GM23338 (cell line): ENCODE data around the gene MLLT1. TPM values are rescaled to one million over a fixed set of nuclear protein-coding genes. Genes with fewer than 3 reads are reported as not detected.

ENCODE experiments used
- ATAC-seq: fragments of 200-7000 bp; cut with Tn5 transposase; 3 replicates; pipeline ENCODE4 v1.9.1; 2020
- DNase-seq: peaks from one replicate; pipeline ENCODE4 v3.0.0-alpha.2; 2015; ENCODE audit warnings: low spot score
- H2AFZ ChIP-seq: fragments of 200-600 bp; sonication (generic); 2 replicates; pipeline ENCODE4 v1.8.0; 2016; ENCODE audit warnings: antibody characterized with exemption, mild to moderate bottlenecking, moderate library complexity
- H3F3A ChIP-seq: fragments of 200-600 bp; sonication (generic); replicated peaks from 2 replicates; pipeline ENCODE4 v1.8.0; 2017; ENCODE audit warnings: antibody characterized with exemption, mixed run types, low read depth
- H3K27ac ChIP-seq: fragments of 200-600 bp; sonication (generic); 2 replicates; pipeline ENCODE4 v1.6.1; 2016; ENCODE audit warnings: low read depth
- H3K27me3 ChIP-seq: fragments of 200-600 bp; sonication (generic); 2 replicates; pipeline ENCODE4 v1.8.0; 2016; ENCODE audit warnings: mild to moderate bottlenecking, mixed run types, moderate library complexity; ENCODE audit not compliant: insufficient read depth
- H3K36me3 ChIP-seq: fragments of 200-600 bp; sonication (generic); 2 replicates; pipeline ENCODE4 v1.8.0; 2016; ENCODE audit warnings: mild to moderate bottlenecking; ENCODE audit not compliant: insufficient read depth
- H3K4me1 ChIP-seq: fragments of 200-600 bp; sonication (generic); 2 replicates; pipeline ENCODE4 v1.8.0; 2016; ENCODE audit warnings: mild to moderate bottlenecking, moderate library complexity; ENCODE audit not compliant: insufficient read depth
- H3K4me2 ChIP-seq: fragments of 200-600 bp; sonication (generic); 2 replicates; pipeline ENCODE4 v1.7.1; 2017; ENCODE audit warnings: mixed run types
- H3K4me3 ChIP-seq: fragments of 200-600 bp; sonication (generic); 2 replicates; pipeline ENCODE4 v1.6.1; 2016; ENCODE audit warnings: mixed run types
- H3K79me2 ChIP-seq: fragments of 200-600 bp; sonication (generic); replicated peaks from 2 replicates; pipeline ENCODE4 v1.8.0; 2017; ENCODE audit warnings: mild to moderate bottlenecking; ENCODE audit not compliant: insufficient read depth
- H3K9me2 ChIP-seq: fragments of 200-600 bp; sonication (generic); 2 replicates; pipeline ENCODE4 v1.8.0; 2017; ENCODE audit not compliant: insufficient read depth
- H4K20me1 ChIP-seq: fragments of 200-600 bp; sonication (generic); replicated peaks from 2 replicates; pipeline ENCODE4 v1.8.0; 2017; ENCODE audit warnings: mild to moderate bottlenecking; ENCODE audit not compliant: insufficient read depth
- H3K27ac Mint-ChIP-seq: 2 replicates; pipeline ENCODE4 v1.8.0; 2020; ENCODE audit warnings: inconsistent platforms, mild to moderate bottlenecking, moderate library complexity, mixed read lengths
- H3K27me3 Mint-ChIP-seq: 3 replicates; pipeline ENCODE4 v1.8.0; 2022; ENCODE audit warnings: low read depth, mild to moderate bottlenecking, moderate library complexity, mixed read lengths, inconsistent platforms; ENCODE audit not compliant: insufficient read depth, poor library complexity
- H3K36me3 Mint-ChIP-seq: 3 replicates; pipeline ENCODE4 v1.8.0; 2021; ENCODE audit warnings: low read depth, mild to moderate bottlenecking, inconsistent platforms, moderate library complexity, mixed read lengths
- H3K4me1 Mint-ChIP-seq: 3 replicates; pipeline ENCODE4 v1.8.0; 2020; ENCODE audit warnings: mild to moderate bottlenecking, inconsistent platforms, mixed read lengths
- H3K4me3 Mint-ChIP-seq: 3 replicates; pipeline ENCODE4 v1.8.0; 2021; ENCODE audit warnings: moderate library complexity, mild to moderate bottlenecking, inconsistent platforms, mixed read lengths
- H3K9me3 Mint-ChIP-seq: 3 replicates; pipeline ENCODE4 v1.8.0; 2020; ENCODE audit warnings: moderate library complexity, mild to moderate bottlenecking, inconsistent platforms, mixed read lengths
- polyA plus RNA-seq: library from polyadenylated mRNA; unstranded; fragments of >200 nt; fragmentation: Nextera tagmentation; extraction: Ambion mirVana; gene quantifications from 2 replicates; pipeline ENCODE4 v1.2.1, GENCODE V29; 2016
- total RNA-seq: library from RNA; depleted of rRNA; stranded (reverse); fragments of >200 nt; shearing (Covaris generic); gene quantifications from 2 replicates; pipeline ENCODE4 v1.2.3, GENCODE V29; 2014
- TF ChIP-seq, protein P1 (sequence below): fragments of 250-450 bp; sonication (Bioruptor Pico); IDR thresholded peaks from 2 replicates; pipeline ENCODE4 v1.5.0; 2020; ENCODE audit warnings: mild to moderate bottlenecking, moderate library complexity
- TF ChIP-seq, protein P2 (sequence below): IDR thresholded peaks from one replicate; pipeline ENCODE4 v1.6.1; 2018; ENCODE audit warnings: antibody characterized with exemption; ENCODE audit not compliant: unreplicated experiment
- TF ChIP-seq, protein P3 (sequence below): IDR thresholded peaks from 2 replicates; pipeline ENCODE4 v1.6.1; 2016; ENCODE audit warnings: antibody characterized with exemption

The MLLT1 gene
- total and polyA plus RNA-seq, 2 experiments from 2014 or later = 17.8 to 23.4 TPM

DNA sequence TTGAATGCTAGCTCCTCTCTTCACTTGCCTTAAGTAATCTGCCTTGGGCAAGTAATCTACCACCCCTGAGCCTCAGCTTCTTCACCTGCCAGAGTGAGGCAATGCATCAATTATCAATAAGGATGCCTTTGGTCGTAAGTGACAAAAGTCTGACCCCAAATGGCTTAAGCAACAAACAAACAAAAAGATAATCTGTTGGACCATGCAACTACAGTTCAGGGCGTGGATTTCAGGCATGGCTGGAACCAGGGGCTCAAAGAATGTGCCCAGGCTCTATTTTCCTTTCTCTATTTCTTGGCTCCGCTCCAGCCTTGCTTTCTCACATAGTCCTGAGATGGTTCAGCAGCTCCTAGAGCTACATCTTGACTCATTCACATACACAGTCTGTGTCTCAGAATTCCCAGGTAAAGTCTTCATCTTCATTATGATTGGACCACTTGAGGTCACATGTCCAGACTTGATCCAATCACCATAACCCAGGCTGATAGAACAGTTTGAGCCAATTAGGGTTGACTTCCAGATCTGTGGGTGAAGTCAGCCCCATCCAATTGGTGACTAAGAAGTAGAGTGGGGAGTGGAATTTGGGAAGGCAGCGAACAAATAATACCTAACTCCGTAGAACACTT, 114.8 kb downstream of the MLLT1 start (continued):
- TF ChIP-seq, protein P1, sequence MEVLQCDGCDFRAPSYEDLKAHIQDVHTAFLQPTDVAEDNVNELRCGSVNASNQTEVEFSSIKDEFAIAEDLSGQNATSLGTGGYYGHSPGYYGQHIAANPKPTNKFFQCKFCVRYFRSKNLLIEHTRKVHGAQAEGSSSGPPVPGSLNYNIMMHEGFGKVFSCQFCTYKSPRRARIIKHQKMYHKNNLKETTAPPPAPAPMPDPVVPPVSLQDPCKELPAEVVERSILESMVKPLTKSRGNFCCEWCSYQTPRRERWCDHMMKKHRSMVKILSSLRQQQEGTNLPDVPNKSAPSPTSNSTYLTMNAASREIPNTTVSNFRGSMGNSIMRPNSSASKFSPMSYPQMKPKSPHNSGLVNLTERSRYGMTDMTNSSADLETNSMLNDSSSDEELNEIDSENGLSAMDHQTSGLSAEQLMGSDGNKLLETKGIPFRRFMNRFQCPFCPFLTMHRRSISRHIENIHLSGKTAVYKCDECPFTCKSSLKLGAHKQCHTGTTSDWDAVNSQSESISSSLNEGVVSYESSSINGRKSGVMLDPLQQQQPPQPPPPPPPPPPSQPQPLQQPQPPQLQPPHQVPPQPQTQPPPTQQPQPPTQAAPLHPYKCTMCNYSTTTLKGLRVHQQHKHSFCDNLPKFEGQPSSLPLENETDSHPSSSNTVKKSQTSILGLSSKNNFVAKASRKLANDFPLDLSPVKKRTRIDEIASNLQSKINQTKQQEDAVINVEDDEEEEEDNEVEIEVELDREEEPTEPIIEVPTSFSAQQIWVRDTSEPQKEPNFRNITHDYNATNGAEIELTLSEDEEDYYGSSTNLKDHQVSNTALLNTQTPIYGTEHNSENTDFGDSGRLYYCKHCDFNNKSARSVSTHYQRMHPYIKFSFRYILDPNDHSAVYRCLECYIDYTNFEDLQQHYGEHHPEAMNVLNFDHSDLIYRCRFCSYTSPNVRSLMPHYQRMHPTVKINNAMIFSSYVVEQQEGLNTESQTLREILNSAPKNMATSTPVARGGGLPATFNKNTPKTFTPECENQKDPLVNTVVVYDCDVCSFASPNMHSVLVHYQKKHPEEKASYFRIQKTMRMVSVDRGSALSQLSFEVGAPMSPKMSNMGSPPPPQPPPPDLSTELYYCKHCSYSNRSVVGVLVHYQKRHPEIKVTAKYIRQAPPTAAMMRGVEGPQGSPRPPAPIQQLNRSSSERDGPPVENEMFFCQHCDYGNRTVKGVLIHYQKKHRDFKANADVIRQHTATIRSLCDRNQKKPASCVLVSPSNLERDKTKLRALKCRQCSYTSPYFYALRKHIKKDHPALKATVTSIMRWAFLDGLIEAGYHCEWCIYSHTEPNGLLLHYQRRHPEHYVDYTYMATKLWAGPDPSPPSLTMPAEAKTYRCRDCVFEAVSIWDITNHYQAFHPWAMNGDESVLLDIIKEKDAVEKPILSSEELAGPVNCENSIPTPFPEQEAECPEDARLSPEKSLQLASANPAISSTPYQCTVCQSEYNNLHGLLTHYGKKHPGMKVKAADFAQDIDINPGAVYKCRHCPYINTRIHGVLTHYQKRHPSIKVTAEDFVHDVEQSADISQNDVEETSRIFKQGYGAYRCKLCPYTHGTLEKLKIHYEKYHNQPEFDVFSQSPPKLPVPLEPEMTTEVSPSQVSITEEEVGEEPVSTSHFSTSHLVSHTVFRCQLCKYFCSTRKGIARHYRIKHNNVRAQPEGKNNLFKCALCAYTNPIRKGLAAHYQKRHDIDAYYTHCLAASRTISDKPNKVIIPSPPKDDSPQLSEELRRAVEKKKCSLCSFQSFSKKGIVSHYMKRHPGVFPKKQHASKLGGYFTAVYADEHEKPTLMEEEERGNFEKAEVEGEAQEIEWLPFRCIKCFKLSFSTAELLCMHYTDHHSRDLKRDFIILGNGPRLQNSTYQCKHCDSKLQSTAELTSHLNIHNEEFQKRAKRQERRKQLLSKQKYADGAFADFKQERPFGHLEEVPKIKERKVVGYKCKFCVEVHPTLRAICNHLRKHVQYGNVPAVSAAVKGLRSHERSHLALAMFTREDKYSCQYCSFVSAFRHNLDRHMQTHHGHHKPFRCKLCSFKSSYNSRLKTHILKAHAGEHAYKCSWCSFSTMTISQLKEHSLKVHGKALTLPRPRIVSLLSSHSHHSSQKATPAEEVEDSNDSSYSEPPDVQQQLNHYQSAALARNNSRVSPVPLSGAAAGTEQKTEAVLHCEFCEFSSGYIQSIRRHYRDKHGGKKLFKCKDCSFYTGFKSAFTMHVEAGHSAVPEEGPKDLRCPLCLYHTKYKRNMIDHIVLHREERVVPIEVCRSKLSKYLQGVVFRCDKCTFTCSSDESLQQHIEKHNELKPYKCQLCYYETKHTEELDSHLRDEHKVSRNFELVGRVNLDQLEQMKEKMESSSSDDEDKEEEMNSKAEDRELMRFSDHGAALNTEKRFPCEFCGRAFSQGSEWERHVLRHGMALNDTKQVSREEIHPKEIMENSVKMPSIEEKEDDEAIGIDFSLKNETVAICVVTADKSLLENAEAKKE (CRISPR knock-in tag) = no peak
- TF ChIP-seq, protein P2, sequence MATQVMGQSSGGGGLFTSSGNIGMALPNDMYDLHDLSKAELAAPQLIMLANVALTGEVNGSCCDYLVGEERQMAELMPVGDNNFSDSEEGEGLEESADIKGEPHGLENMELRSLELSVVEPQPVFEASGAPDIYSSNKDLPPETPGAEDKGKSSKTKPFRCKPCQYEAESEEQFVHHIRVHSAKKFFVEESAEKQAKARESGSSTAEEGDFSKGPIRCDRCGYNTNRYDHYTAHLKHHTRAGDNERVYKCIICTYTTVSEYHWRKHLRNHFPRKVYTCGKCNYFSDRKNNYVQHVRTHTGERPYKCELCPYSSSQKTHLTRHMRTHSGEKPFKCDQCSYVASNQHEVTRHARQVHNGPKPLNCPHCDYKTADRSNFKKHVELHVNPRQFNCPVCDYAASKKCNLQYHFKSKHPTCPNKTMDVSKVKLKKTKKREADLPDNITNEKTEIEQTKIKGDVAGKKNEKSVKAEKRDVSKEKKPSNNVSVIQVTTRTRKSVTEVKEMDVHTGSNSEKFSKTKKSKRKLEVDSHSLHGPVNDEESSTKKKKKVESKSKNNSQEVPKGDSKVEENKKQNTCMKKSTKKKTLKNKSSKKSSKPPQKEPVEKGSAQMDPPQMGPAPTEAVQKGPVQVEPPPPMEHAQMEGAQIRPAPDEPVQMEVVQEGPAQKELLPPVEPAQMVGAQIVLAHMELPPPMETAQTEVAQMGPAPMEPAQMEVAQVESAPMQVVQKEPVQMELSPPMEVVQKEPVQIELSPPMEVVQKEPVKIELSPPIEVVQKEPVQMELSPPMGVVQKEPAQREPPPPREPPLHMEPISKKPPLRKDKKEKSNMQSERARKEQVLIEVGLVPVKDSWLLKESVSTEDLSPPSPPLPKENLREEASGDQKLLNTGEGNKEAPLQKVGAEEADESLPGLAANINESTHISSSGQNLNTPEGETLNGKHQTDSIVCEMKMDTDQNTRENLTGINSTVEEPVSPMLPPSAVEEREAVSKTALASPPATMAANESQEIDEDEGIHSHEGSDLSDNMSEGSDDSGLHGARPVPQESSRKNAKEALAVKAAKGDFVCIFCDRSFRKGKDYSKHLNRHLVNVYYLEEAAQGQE = no peak

GRCh38 chr19:6161271-6161850, 118.4 kb downstream of the MLLT1 start:
- peaks cover 1% of the 10 kb centered on the region for H3K27me3 Mint-ChIP-seq
- H3K9me3 Mint-ChIP-seq = peaks cover 75% of the 10 kb centered on the region
- no peak overlapping the region for H3K4me3 Mint-ChIP-seq
- peaks cover 19% of the 10 kb centered on the region for H3K36me3 Mint-ChIP-seq
- no peaks in the 10 kb centered on the region for H3K79me2 ChIP-seq
- H3K4me3 ChIP-seq = no peak overlapping the region
- no peaks in the 10 kb centered on the region for H3K9me2 ChIP-seq
- no peak overlapping the region for H3K27ac Mint-ChIP-seq
- peak; percentile 86 for DNase-seq
- no peaks in the 10 kb centered on the region for H4K20me1 ChIP-seq
- H3K4me1 Mint-ChIP-seq = no peaks in the 10 kb centered on the region
- H3K36me3 ChIP-seq = no peaks in the 10 kb centered on the region
- H3K27me3 ChIP-seq = no peaks in the 10 kb centered on the region
- ATAC-seq = no peak
- no peaks in the 10 kb centered on the region for H3F3A ChIP-seq
- no peaks in the 10 kb centered on the region for H3K4me1 ChIP-seq
- no peak overlapping the region for H3K27ac ChIP-seq
- no peak overlapping the region for H2AFZ ChIP-seq
- no peak overlapping the region for H3K4me2 ChIP-seq
- TF ChIP-seq, protein P3, sequence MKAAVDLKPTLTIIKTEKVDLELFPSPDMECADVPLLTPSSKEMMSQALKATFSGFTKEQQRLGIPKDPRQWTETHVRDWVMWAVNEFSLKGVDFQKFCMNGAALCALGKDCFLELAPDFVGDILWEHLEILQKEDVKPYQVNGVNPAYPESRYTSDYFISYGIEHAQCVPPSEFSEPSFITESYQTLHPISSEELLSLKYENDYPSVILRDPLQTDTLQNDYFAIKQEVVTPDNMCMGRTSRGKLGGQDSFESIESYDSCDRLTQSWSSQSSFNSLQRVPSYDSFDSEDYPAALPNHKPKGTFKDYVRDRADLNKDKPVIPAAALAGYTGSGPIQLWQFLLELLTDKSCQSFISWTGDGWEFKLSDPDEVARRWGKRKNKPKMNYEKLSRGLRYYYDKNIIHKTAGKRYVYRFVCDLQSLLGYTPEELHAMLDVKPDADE = no peak
